Gastrocnemius medialis (tissue), 4 donors: ENCODE measurements around the gene LPIN1. TPM values are rescaled to one million over a fixed set of nuclear protein-coding genes. Genes with fewer than 3 reads are reported as not detected.
A peak's percentile ranks its signal among the peaks of the same experiment; 100 is the strongest.

Source experiments
- ATAC-seq, 2 donors: fragments of 150-250 bp; one replicate each; pipeline ENCODE4 v1.9.1; 2016
- DNase-seq, 2 donors: peaks; one replicate each; pipeline ENCODE4 v3.0.0-alpha.2; 2019
- H3K27ac ChIP-seq, 4 donors: fragments of 200-600 bp; sonication (generic); 1 replicate in 1 of 4; 2 replicates in 3 of 4; pipeline ENCODE4 v1.5.1; 2016 to 2018; ENCODE audit warnings: mild to moderate bottlenecking in 2 of 4, moderate library complexity in 1 of 4
- H3K27me3 ChIP-seq, 3 donors: fragments of 200-600 bp; sonication (generic) in 2 of 3; 1 replicate in 1 of 3; 2 replicates in 2 of 3; pipeline versions ENCODE4 v1.5.1 to v1.6.0; 2016 to 2019; ENCODE audit warnings: mild to moderate bottlenecking in 1 of 3, moderate library complexity in 1 of 3
- H3K36me3 ChIP-seq, 2 donors: fragments of 200-600 bp; sonication (generic) in 1 of 2; one replicate each; pipeline ENCODE4 v1.5.1; 2017 to 2018
- H3K4me1 ChIP-seq, 2 donors: fragments of 200-600 bp; sonication (generic) in 1 of 2; one replicate each; pipeline ENCODE4 v1.5.1; 2016 to 2017; ENCODE audit warnings: mild to moderate bottlenecking in 2 of 2
- H3K4me3 ChIP-seq, 4 donors: fragments of 200-600 bp; sonication (generic) in 3 of 4; 1 replicate in 1 of 4; 2 replicates in 3 of 4; pipeline ENCODE4 v1.5.1; 2016 to 2019; ENCODE audit warnings: mild to moderate bottlenecking in 2 of 4
- H3K9me3 ChIP-seq, 3 donors: fragments of 200-600 bp; sonication (generic) in 2 of 3; 1 replicate in 1 of 3; 2 replicates in 2 of 3; pipeline ENCODE4 v1.5.1; 2016 to 2019
- CTCF ChIP-seq, 5 experiments: fragments of 450-650 bp in 3 of 5; fragments of 200-600 bp in 2 of 5; sonication (generic) in 2 of 5; IDR thresholded peaks in 4 of 5; conservative IDR thresholded peaks in 1 of 5; 1 replicate in 4 of 5; 2 replicates in 1 of 5; pipeline ENCODE4 v1.5.1; 2016 to 2019; ENCODE audit warnings: antibody characterized with exemption in 5 of 5, mild to moderate bottlenecking in 3 of 5, moderate library complexity in 3 of 5
- POLR2A ChIP-seq, 2 donors: fragments of 450-650 bp; IDR thresholded peaks; one replicate each; pipeline ENCODE4 v1.6.1; 2017; ENCODE audit warnings: antibody characterized with exemption in 2 of 2, mild to moderate bottlenecking in 2 of 2, moderate library complexity in 2 of 2
- in situ Hi-C, 4 donors: fragments of 200-750 bp; cut with MboI; loops; one replicate each; pipeline versions ENCODE4 v1.15.0 to v1.8.0; 2017; ENCODE audit warnings: low sequenced_read_pairs in 4 of 4
- intact Hi-C: fragments of 100-400 bp; cut with DNase I; formaldehyde crosslinking; loops from one replicate; pipeline ENCODE4 v1.15.1; 2023; ENCODE audit warnings: low total_unique reads
- total RNA-seq, 4 donors: library from RNA; depleted of rRNA; stranded (reverse); fragments of >200 nt; gene quantifications; one replicate each; pipeline versions ENCODE4 v1.1.0 to v1.2.3, GENCODE V29; 2016

The LPIN1 gene
- total RNA-seq, 4 donors from 2014 or later, result 292 to 606 (median 472) TPM

- peaks cover 0 to 74% of the 10 kb centered on the region in 2 donors for H3K36me3 ChIP-seq
- no peaks in the 10 kb centered on the region for H3K27me3 ChIP-seq
- in situ Hi-C loops (loop anchor here (5.0 to 25.0 kb wide), 4 partner anchors 89 to 319 kb away; partner anchors contain the start of gene E2F6 (in 1 of the 4)), intact Hi-C loops (no loop called here)
- peaks cover 18 to 32% of the 10 kb centered on the region in 2 donors for H3K4me1 ChIP-seq
- DNase-seq (no peak), ATAC-seq (no peak)
- H3K9me3 ChIP-seq, result no peaks in the 10 kb centered on the region
- H3K27ac ChIP-seq, result no peak overlapping the region
- H3K4me3 ChIP-seq, result no peak overlapping the region
- TF ChIP-seq POLR2A (IDR thresholded peaks at IDR 0.05) (no peak), CTCF (IDR thresholded peaks at IDR 0.05 in 4 of 5, conservative IDR thresholded peaks at IDR 0.05 in 1 of 5) (no peak)
Observed at GRCh38 chr2:11781602-11782001, 35.2 kb downstream of the LPIN1 start.

GRCh38 chr2:11784280-11784679 is 37.8 kb downstream of the LPIN1 start:
- Histone ChIP-seq H3K4me3 (no peak overlapping the region), H3K9me3 (no peaks in the 10 kb centered on the region), H3K36me3 (peaks cover 0 to 100% of the 10 kb centered on the region in 2 donors), H3K27ac (peak overlapping the region in 1 of 4 donors; percentile 40), H3K4me1 (peaks cover 3 to 5% of the 10 kb centered on the region in 2 donors), H3K27me3 (no peaks in the 10 kb centered on the region)
- no peak for DNase-seq
- ATAC-seq, result no peak
- intact Hi-C loops (no loop called here), in situ Hi-C loops (loop anchor here (5.0 to 25.0 kb wide), 4 partner anchors 92 to 322 kb away; partner anchors contain the start of gene E2F6 (in 1 of the 4))
- TF ChIP-seq POLR2A (IDR thresholded peaks at IDR 0.05), result no peak
- no peak for TF ChIP-seq CTCF (IDR thresholded peaks at IDR 0.05 in 4 of 5, conservative IDR thresholded peaks at IDR 0.05 in 1 of 5)

GRCh38 chr2:11784747-11785610 is 38.5 kb downstream of the LPIN1 start:
- intact Hi-C loops, result no loop called here
- peaks cover 0 to 100% of the 10 kb centered on the region in 2 donors for H3K36me3 ChIP-seq
- DNase-seq (no peak), ATAC-seq (peak; percentile 24 to 51)
- H3K4me3 ChIP-seq, result peak overlapping the region; percentile 14 to 41 (median 28)
- no peaks in the 10 kb centered on the region for H3K9me3 ChIP-seq
- H3K4me1 ChIP-seq, result no peaks in the 10 kb centered on the region
- no peaks in the 10 kb centered on the region for H3K27me3 ChIP-seq
- TF ChIP-seq POLR2A (IDR thresholded peaks at IDR 0.05) (no peak), CTCF (IDR thresholded peaks at IDR 0.05 in 4 of 5, conservative IDR thresholded peaks at IDR 0.05 in 1 of 5) (peak; percentile 71 to 90 (median 88))
- H3K27ac ChIP-seq, result peak overlapping the region; percentile 4 to 46 (median 14)
- in situ Hi-C loops, result loop anchor here (5.0 to 25.0 kb wide), 4 partner anchors 93 to 323 kb away; partner anchors contain the start of gene E2F6 (in 1 of the 4)

DNA sequence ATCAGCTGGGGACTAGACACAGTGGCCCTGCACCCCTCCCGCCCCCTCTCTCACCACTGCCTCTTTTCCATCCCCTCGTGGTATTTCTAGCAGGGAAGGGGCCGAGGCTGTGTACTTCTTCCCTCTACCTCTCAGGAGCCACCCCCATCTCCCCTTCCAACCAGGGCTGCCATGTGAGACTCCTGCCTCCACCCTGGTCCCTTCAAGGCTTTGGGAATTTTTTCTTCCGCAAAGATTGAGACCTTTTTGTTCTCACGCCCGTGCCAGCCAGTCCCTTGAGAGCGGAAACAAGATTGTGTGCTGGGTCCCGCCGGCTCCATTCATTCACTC is 39.1 kb downstream of the LPIN1 start:
- Histone ChIP-seq H3K27ac (peak overlapping the region; percentile 4 to 46 (median 14)), H3K27me3 (no peaks in the 10 kb centered on the region), H3K36me3 (peaks cover 0 to 100% of the 10 kb centered on the region in 2 donors), H3K4me1 (no peaks in the 10 kb centered on the region), H3K4me3 (no peak overlapping the region), H3K9me3 (no peaks in the 10 kb centered on the region)
- no peak for DNase-seq
- intact Hi-C loops (no loop called here), in situ Hi-C loops (loop anchor here (10.0 to 25.0 kb wide), 3 partner anchors 101 to 323 kb away; partner anchors contain the start of gene E2F6 (in 1 of the 4))
- ATAC-seq, result no peak
- TF ChIP-seq POLR2A (IDR thresholded peaks at IDR 0.05) (no peak), CTCF (IDR thresholded peaks at IDR 0.05 in 4 of 5, conservative IDR thresholded peaks at IDR 0.05 in 1 of 5) (no peak)
